ENCODE results near the gene EXT2.

EXT2 gene

DNA sequence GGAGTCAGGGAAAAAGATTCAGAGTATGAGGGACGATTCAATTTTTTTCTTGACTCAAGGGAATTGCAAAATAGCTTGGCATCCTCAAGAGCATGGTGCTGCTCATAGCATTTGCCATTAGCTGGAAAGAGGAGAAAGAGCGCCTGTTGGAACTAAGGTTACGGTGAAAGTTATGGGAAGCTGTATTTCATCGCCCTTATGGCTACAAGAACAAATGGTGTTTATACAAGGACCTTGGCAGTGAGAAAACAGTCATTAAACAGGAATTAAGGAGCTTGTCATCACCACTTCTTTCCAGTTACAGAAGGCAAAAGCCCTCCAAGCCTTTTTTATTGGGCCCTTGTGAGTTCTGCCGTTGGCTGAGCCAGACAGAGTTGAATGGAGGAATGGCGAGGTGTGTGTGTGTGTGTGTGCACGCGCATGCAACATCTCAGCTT is 140.3 kb downstream of the EXT2 start:
- H3K9me2 ChIP-seq (replicated peaks; ENCODE audit: insufficient read depth, low read length): no peaks in the 10 kb centered on the region
- no peak overlapping the region for H3K4me3 ChIP-seq (ENCODE audit: low read length)
- H3K9ac ChIP-seq (ENCODE audit: low read length): no peak overlapping the region
- no peak for DNase-seq
- H2AFZ ChIP-seq (ENCODE audit: low read length): no peak overlapping the region
- H3K36me3 ChIP-seq (replicated peaks; ENCODE audit: insufficient read depth, low read length): no peaks in the 10 kb centered on the region
- H3K4me1 ChIP-seq (ENCODE audit: low read length): no peaks in the 10 kb centered on the region
- no peaks in the 10 kb centered on the region for H4K20me1 ChIP-seq (ENCODE audit: insufficient read depth, low read length)
- H3K9me3 ChIP-seq (replicated peaks; ENCODE audit: insufficient read depth, low read length): no peaks in the 10 kb centered on the region
- H3F3A ChIP-seq (ENCODE audit: insufficient read depth, low read length): no peaks in the 10 kb centered on the region
- no peak overlapping the region for H3K4me2 ChIP-seq (ENCODE audit: low read depth, low read length)
- TF ChIP-seq EZH2phosphoT487 (IDR thresholded peaks at IDR 0.05; ENCODE audit: low read length): no peak
- no peak overlapping the region for H3K27ac ChIP-seq (ENCODE audit: low read length)
- no peaks in the 10 kb centered on the region for H3K27me3 ChIP-seq (replicated peaks; ENCODE audit: insufficient read depth, low read length)
- no peaks in the 10 kb centered on the region for H3K79me2 ChIP-seq (ENCODE audit: low read length)

DNA sequence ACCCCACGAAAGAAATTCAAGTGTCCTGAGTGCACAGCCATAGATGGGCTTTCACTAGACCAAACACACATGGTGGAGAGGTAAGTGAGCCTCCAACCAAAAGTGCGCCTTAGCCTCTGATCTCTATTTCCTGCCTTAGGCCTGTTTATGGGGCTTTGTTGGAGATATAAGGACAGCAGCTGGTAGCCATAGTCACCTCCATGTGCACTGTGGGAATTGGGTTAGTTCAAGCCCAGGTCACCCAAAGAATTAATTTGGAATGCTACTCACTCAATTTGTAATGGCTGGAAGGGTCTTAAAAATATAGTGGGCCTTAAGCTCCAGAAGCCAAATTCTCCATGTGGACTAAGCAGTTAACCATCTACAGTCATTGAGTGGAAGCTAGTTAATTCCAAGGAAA is 140.8 kb downstream of the EXT2 start:
- TF ChIP-seq, protein P1, sequence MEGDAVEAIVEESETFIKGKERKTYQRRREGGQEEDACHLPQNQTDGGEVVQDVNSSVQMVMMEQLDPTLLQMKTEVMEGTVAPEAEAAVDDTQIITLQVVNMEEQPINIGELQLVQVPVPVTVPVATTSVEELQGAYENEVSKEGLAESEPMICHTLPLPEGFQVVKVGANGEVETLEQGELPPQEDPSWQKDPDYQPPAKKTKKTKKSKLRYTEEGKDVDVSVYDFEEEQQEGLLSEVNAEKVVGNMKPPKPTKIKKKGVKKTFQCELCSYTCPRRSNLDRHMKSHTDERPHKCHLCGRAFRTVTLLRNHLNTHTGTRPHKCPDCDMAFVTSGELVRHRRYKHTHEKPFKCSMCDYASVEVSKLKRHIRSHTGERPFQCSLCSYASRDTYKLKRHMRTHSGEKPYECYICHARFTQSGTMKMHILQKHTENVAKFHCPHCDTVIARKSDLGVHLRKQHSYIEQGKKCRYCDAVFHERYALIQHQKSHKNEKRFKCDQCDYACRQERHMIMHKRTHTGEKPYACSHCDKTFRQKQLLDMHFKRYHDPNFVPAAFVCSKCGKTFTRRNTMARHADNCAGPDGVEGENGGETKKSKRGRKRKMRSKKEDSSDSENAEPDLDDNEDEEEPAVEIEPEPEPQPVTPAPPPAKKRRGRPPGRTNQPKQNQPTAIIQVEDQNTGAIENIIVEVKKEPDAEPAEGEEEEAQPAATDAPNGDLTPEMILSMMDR (IDR thresholded peaks at IDR 0.05; ENCODE audit: low read length): no peak
- TF ChIP-seq EZH2phosphoT487 (IDR thresholded peaks at IDR 0.05; ENCODE audit: low read length): no peak
- no peak for TF ChIP-seq EZH2 (optimal IDR thresholded peaks at IDR 0.05; ENCODE audit: low read depth, low read length)
- H3K9me3 ChIP-seq (replicated peaks; ENCODE audit: insufficient read depth, low read length): no peaks in the 10 kb centered on the region
- no peaks in the 10 kb centered on the region for H3K9me2 ChIP-seq (replicated peaks; ENCODE audit: insufficient read depth, low read length)
- H3K4me3 ChIP-seq (ENCODE audit: low read length): no peak overlapping the region
- no peaks in the 10 kb centered on the region for H3F3A ChIP-seq (ENCODE audit: insufficient read depth, low read length)
- DNase-seq: no peak
- H3K4me2 ChIP-seq (ENCODE audit: low read depth, low read length): no peak overlapping the region
- no peaks in the 10 kb centered on the region for H3K27me3 ChIP-seq (replicated peaks; ENCODE audit: insufficient read depth, low read length)
- H4K20me1 ChIP-seq (ENCODE audit: insufficient read depth, low read length): no peaks in the 10 kb centered on the region
- no peak overlapping the region for H3K27ac ChIP-seq (ENCODE audit: low read length)
- no peaks in the 10 kb centered on the region for H3K4me1 ChIP-seq (ENCODE audit: low read length)
- H3K79me2 ChIP-seq (ENCODE audit: low read length): no peaks in the 10 kb centered on the region
- H3K9ac ChIP-seq (ENCODE audit: low read length): no peak overlapping the region
- H3K36me3 ChIP-seq (replicated peaks; ENCODE audit: insufficient read depth, low read length): no peaks in the 10 kb centered on the region
- H2AFZ ChIP-seq (ENCODE audit: low read length): no peak overlapping the region

DNA sequence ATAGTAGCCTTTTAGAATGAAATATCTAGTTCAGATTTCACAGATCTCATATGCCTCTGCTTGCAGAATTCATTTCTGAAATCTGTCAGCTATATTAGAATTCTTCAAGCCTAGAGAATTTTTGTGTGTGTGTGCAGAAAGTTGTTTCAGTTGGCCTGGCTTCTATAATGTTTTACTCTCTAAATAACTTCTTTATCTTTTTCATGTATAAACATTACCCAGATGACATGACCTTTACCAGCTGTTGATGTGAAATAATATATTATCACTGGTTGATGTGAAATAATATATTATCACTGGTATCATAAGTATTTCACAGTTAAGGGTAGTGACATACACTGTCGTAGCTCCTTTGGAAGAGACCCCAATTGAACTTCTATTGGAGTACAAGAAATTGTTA is 141.7 kb downstream of the EXT2 start:
- H3K36me3 ChIP-seq (replicated peaks; ENCODE audit: insufficient read depth, low read length): no peaks in the 10 kb centered on the region
- H3K9me2 ChIP-seq (replicated peaks; ENCODE audit: insufficient read depth, low read length): no peaks in the 10 kb centered on the region
- no peaks in the 10 kb centered on the region for H3K4me1 ChIP-seq (ENCODE audit: low read length)
- no peak for DNase-seq
- H3F3A ChIP-seq (ENCODE audit: insufficient read depth, low read length): no peaks in the 10 kb centered on the region
- H3K79me2 ChIP-seq (ENCODE audit: low read length): no peaks in the 10 kb centered on the region
- no peak overlapping the region for H3K9ac ChIP-seq (ENCODE audit: low read length)
- no peaks in the 10 kb centered on the region for H3K27me3 ChIP-seq (replicated peaks; ENCODE audit: insufficient read depth, low read length)
- no peak overlapping the region for H2AFZ ChIP-seq (ENCODE audit: low read length)
- H3K27ac ChIP-seq (ENCODE audit: low read length): no peak overlapping the region
- no peaks in the 10 kb centered on the region for H3K9me3 ChIP-seq (replicated peaks; ENCODE audit: insufficient read depth, low read length)
- H4K20me1 ChIP-seq (ENCODE audit: insufficient read depth, low read length): no peaks in the 10 kb centered on the region
- no peak for TF ChIP-seq EZH2phosphoT487 (IDR thresholded peaks at IDR 0.05; ENCODE audit: low read length)
- no peak overlapping the region for H3K4me3 ChIP-seq (ENCODE audit: low read length)
- no peak overlapping the region for H3K4me2 ChIP-seq (ENCODE audit: low read depth, low read length)

DNA sequence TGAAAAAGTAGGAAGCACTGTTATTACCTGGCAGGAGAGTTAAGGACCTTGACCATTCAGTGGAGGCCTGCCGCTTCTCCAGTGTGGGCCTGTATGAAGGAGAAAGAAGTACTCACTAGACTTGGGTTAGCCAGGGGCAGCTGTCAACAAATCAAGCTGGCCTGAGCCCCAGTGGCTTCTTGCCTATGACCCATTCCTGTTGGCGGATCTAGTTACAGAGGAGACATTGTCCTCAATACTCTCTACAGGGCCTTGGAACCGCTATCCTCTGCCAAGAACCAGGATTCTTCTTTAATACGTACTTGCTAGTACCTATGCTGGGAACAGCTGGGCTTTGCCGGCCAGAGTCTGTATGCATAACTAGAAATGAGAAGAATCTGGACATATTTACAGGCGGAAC is 146.4 kb downstream of the EXT2 start:
- Histone ChIP-seq H3F3A (ENCODE audit: insufficient read depth, low read length) (peaks cover 3% of the 10 kb centered on the region; the same call in 1 of the 2 replicates), H3K4me3 (ENCODE audit: low read length) (no peak overlapping the region), H3K27ac (ENCODE audit: low read length) (no peak overlapping the region), H3K9me2 (replicated peaks; ENCODE audit: insufficient read depth, low read length) (no peaks in the 10 kb centered on the region), H3K36me3 (replicated peaks; ENCODE audit: insufficient read depth, low read length) (no peaks in the 10 kb centered on the region), H4K20me1 (ENCODE audit: insufficient read depth, low read length) (no peaks in the 10 kb centered on the region), H3K27me3 (replicated peaks; ENCODE audit: insufficient read depth, low read length) (no peaks in the 10 kb centered on the region), H3K4me1 (ENCODE audit: low read length) (peaks cover 14% of the 10 kb centered on the region), H3K9me3 (replicated peaks; ENCODE audit: insufficient read depth, low read length) (no peaks in the 10 kb centered on the region), H3K79me2 (ENCODE audit: low read length) (no peaks in the 10 kb centered on the region), H3K4me2 (ENCODE audit: low read depth, low read length) (no peak overlapping the region), H2AFZ (ENCODE audit: low read length) (no peak overlapping the region), H3K9ac (ENCODE audit: low read length) (no peak overlapping the region)
- DNase-seq: no peak
- no peak for TF ChIP-seq EZH2 (optimal IDR thresholded peaks at IDR 0.05; ENCODE audit: low read depth, low read length)
- TF ChIP-seq EZH2phosphoT487 (IDR thresholded peaks at IDR 0.05; ENCODE audit: low read length): no peak
- TF ChIP-seq, protein P1 (IDR thresholded peaks at IDR 0.05; ENCODE audit: low read length): no peak

Data from MM.1S (cell line).